Neural crest cell (in vitro differentiated cells): ENCODE measurements around the gene SLC37A1. TPM values are rescaled to one million over a fixed set of nuclear protein-coding genes. Genes with fewer than 3 reads are reported as not detected.

ENCODE experiments used
- DNase-seq: peaks from one replicate; pipeline ENCODE4 v3.0.0; 2021; ENCODE audit warnings: low read depth, mixed read lengths, low spot score
- H3K27ac Mint-ChIP-seq: one replicate; pipeline ENCODE4 v1.8.0; 2021; ENCODE audit warnings: mild to moderate bottlenecking, mixed read lengths; ENCODE audit not compliant: unreplicated experiment
- H3K27me3 Mint-ChIP-seq: 2 replicates; pipeline ENCODE4 v1.8.0; 2021; ENCODE audit warnings: low read depth, mild to moderate bottlenecking, mixed read lengths
- H3K36me3 Mint-ChIP-seq: 2 replicates; pipeline ENCODE4 v1.8.0; 2021; ENCODE audit warnings: low read depth, mild to moderate bottlenecking, mixed read lengths
- H3K4me1 Mint-ChIP-seq: 2 replicates; pipeline ENCODE4 v1.8.0; 2021; ENCODE audit warnings: mixed read lengths
- H3K4me3 Mint-ChIP-seq: one replicate; pipeline ENCODE4 v1.8.0; 2021; ENCODE audit warnings: mild to moderate bottlenecking, mixed read lengths
- H3K9me3 Mint-ChIP-seq: 2 replicates; pipeline ENCODE4 v1.8.0; 2021; ENCODE audit warnings: mixed read lengths
- CTCF ChIP-seq: fragments of 200-600 bp; sonication (generic); conservative IDR thresholded peaks from 2 replicates; pipeline ENCODE4 v1.5.0; 2021; ENCODE audit warnings: antibody characterized with exemption, mild to moderate bottlenecking
- total RNA-seq: library from RNA; stranded (reverse); gene quantifications from 2 replicates; pipeline ENCODE4 v1.2.1, GENCODE V29; 2021

Gene SLC37A1
- total RNA-seq, 1 donor from 2014 or later: 9.1 TPM

DNA sequence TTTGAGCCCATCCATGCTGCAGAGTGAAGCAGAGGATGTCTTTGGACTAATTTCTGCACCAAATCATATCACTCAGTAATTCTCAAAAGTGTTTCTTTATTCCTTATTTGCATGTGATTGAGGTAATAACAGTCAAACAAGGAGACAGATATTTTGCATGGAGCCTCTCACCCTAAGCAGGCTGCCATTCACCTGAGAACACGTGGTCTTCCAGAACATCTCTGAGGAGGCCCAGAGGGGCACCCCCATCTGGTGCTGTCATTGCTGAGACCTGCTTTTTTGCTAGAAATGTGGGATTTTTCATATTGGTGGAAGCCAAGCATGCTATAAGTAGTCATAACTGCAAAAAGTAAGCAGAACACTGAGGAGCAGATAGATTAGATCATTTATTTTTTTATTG lies 7.7 kb downstream of the SLC37A1 start:
- H3K9me3 Mint-ChIP-seq: no peaks in the 10 kb centered on the region
- H3K27me3 Mint-ChIP-seq: peaks cover 12% of the 10 kb centered on the region

DNA sequence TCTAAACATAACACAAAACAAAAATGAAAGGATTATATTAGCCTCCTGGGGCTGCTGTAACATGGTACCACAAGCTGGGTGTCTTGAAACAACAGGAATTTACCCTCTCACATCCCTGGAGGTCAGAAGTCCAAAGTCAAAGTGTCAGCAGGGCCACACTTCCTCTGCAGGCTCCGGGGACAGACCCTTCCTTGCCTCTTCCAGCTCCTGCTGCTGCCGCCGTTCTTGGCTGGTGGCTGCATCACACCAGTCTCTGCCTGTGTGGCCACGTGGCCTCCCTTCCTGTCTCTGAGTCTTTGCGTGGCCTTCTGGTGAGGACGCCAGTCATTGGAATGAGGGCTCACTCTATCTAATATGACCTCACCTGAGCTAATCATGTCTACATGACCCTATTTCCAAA lies 8.2 kb downstream of the SLC37A1 start:
- peaks cover 12% of the 10 kb centered on the region for H3K27me3 Mint-ChIP-seq
- H3K36me3 Mint-ChIP-seq: no peaks in the 10 kb centered on the region
- no peak for DNase-seq
- H3K9me3 Mint-ChIP-seq: no peaks in the 10 kb centered on the region
- H3K4me3 Mint-ChIP-seq: no peak overlapping the region
- H3K4me1 Mint-ChIP-seq: peaks cover 52% of the 10 kb centered on the region
- TF ChIP-seq CTCF: no peak
- no peak overlapping the region for H3K27ac Mint-ChIP-seq

More for the DNA sequence above, 7.7 kb downstream of the SLC37A1 start:
- H3K4me1 Mint-ChIP-seq: peaks cover 56% of the 10 kb centered on the region
- TF ChIP-seq CTCF: no peak
- no peak for DNase-seq
- H3K36me3 Mint-ChIP-seq: no peaks in the 10 kb centered on the region
- H3K4me3 Mint-ChIP-seq: no peak overlapping the region
- H3K27ac Mint-ChIP-seq: no peak overlapping the region

- no peak for TF ChIP-seq CTCF
- DNase-seq: no peak
- no peak overlapping the region for H3K4me3 Mint-ChIP-seq
- no peaks in the 10 kb centered on the region for H3K9me3 Mint-ChIP-seq
- peaks cover 8% of the 10 kb centered on the region for H3K27me3 Mint-ChIP-seq
- no peak overlapping the region for H3K27ac Mint-ChIP-seq
- H3K36me3 Mint-ChIP-seq: no peaks in the 10 kb centered on the region
- H3K4me1 Mint-ChIP-seq: peaks cover 48% of the 10 kb centered on the region
Measured at GRCh38 chr21:42522271-42522670, 8.6 kb downstream of the SLC37A1 start.

- peaks cover 45% of the 10 kb centered on the region for H3K4me1 Mint-ChIP-seq
- H3K27me3 Mint-ChIP-seq: peaks cover 8% of the 10 kb centered on the region
- no peaks in the 10 kb centered on the region for H3K36me3 Mint-ChIP-seq
- H3K4me3 Mint-ChIP-seq: no peak overlapping the region
- no peak for TF ChIP-seq CTCF
- no peak for DNase-seq
- no peak overlapping the region for H3K27ac Mint-ChIP-seq
- H3K9me3 Mint-ChIP-seq: no peaks in the 10 kb centered on the region
Measured at GRCh38 chr21:42522771-42523170, 9.1 kb downstream of the SLC37A1 start.

GRCh38 chr21:42523211-42523610 lies 9.6 kb downstream of the SLC37A1 start:
- H3K9me3 Mint-ChIP-seq: no peaks in the 10 kb centered on the region
- no peaks in the 10 kb centered on the region for H3K36me3 Mint-ChIP-seq
- no peak for TF ChIP-seq CTCF
- H3K27me3 Mint-ChIP-seq: peaks cover 8% of the 10 kb centered on the region
- H3K4me3 Mint-ChIP-seq: no peak overlapping the region
- no peak for DNase-seq
- H3K27ac Mint-ChIP-seq: no peak overlapping the region
- H3K4me1 Mint-ChIP-seq: peaks cover 42% of the 10 kb centered on the region

DNA sequence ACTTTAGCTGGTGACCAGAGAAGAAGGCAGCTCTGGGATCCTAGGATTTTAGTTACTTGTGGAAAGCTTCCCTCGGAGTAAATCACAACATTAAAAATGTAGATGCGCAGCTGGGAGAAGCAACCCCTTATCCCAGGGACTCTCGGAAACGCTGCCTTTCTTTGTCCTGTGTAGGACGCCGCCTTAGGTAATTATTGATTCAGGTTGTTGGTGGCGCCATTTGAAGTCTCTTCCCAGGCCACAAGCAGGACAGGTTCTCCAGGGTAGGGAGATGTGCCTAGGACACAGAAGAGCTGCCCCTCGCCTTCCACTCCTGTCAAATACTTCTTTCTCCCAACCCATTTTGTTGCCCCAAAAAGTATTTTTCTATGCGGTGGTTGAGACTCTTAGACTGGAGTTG lies 10.3 kb downstream of the SLC37A1 start:
- H3K4me1 Mint-ChIP-seq: peaks cover 42% of the 10 kb centered on the region
- H3K4me3 Mint-ChIP-seq: peak overlapping the region; percentile 74

More for the DNA sequence above, 10.3 kb downstream of the SLC37A1 start:
- DNase-seq: no peak
- H3K27ac Mint-ChIP-seq: peak overlapping the region; percentile 83
- peaks cover 5% of the 10 kb centered on the region for H3K27me3 Mint-ChIP-seq
- no peaks in the 10 kb centered on the region for H3K36me3 Mint-ChIP-seq
- no peaks in the 10 kb centered on the region for H3K9me3 Mint-ChIP-seq
- no peak for TF ChIP-seq CTCF
